CMK (cell line): ENCODE measurements around the gene SPINK1.
"Not testable (repeated sequence)": the region's sequence is repeated elsewhere in the genome, so short reads cannot be mapped to it uniquely, and the experiment has no call there.

ENCODE experiments used
- DNase-seq: peaks from one replicate; pipeline ENCODE4 v3.0.0-alpha.2; 2010; ENCODE audit warnings: low read depth

The SPINK1 gene

DNA sequence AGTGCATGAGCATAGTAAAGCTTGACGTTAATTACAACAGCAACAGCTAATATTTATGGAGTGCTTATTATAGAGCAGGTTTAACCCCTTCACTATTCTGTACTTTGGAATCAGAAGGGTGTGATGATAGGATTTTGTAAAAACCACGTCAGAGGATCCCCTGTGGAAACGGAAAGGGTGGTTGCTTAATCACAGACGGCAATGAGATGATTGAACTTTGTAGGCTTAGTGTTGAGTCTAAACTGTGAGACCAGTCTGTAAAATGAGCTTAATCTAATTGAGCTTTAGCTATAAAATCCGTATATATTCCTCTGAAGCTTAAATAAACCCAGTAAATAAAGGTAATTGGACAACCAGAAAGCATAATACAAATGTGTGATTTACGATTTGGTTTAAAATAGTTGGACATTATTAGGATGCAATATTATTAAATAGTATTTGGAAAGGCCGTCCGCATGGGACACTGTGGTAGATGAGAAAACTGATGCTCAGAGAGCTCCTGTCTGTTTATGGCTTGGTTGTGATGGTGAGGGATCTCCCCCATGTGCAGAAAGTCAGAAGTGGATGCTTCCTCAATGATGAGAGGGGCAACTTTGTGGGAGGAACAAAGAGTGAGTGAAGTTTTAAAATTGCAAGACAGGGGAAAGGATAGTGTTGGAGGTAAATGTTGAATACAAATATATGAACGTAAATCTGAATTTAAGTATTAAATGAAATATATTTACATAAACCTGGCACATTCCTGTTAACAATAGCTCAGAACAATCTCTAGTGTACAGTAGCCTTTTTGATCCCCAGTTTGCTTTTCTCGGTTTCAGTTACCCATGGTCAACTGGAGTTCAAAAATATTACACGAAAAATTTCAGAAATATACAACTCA, 23.7 kb upstream of the SPINK1 start:
- DNase-seq = no peak

- no peak for DNase-seq
Measured at GRCh38 chr5:147854331-147854730, 22.9 kb upstream of the SPINK1 start.

DNA sequence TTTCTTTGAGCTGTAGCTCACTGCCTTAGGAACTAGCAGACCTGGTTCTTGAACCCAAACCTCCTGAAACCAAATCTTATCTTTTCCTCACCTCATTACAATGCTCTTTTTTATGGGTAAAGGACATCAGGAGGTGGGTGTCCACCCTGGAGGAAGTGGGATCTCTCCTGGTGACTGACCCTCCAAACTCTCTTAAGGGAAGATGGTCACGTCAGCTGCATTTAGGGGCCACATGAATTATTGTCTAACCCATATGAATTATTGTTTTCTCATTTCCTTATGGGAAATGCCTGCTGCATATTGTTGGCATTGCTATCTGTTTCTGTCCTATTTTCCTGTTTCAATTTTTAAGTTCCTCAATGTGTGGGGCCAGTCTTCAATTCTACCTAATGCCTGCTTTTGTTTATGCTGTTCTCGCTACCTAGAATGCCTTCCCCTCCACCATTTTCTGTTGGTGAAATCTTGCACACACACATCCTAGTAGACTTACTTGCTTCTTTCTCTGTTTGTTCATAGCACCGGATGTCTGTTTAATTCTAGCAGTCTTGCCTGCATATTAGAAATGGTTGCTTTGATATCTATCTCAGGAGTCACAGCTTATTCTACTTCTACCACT, 22.0 kb upstream of the SPINK1 start:
- DNase-seq = no peak

DNA sequence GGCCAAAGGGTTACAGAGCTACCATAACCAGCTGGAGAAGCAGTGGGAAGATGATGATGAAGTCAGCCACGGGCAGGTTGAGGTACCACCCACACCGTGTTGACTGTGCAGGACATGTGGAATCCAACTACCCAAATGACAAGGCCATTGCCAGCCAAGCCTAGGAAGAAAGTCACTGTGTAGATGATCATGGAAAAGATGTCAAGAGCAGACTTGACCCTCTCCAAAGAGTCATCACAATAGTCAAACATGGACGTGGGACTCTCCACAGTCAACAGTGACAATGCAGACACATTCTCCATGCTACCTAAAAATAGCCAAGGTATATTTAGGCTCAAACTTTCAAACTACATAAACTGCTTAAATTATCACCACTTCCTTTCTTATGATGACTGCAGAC, 20.9 kb upstream of the SPINK1 start:
- DNase-seq = no peak

GRCh38 chr5:147851578-147851977, 20.1 kb upstream of the SPINK1 start:
- no peak for DNase-seq

- no peak for DNase-seq
Measured at GRCh38 chr5:147849226-147849625, 17.8 kb upstream of the SPINK1 start.

- DNase-seq = no peak
Measured at GRCh38 chr5:147845618-147846017, 14.1 kb upstream of the SPINK1 start.

- DNase-seq = no peak
Measured at GRCh38 chr5:147844846-147845245, 13.4 kb upstream of the SPINK1 start.

- DNase-seq = no peak
Measured at GRCh38 chr5:147842869-147843268, 11.4 kb upstream of the SPINK1 start.

DNA sequence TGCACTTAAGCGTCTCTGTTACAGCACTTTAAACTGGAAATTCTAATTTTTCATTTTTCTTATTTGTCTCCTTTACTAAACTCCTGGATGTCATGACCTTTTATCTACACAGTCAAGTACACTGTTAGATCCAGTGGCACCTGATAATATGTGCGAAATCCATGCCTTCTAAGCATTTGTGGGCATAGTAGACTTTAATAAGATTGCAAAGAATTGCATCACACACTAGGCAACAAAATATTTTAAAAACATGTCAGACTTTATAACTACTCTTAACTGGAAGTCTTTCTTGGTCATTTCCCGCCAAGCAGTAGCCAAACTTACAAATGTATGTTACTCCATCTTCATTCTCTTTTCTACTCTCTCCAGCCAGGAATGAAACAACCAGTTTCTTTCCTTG, 5.0 kb upstream of the SPINK1 start:
- no peak for DNase-seq

- no peak for DNase-seq
Measured at GRCh38 chr5:147835386-147835798, 3.9 kb upstream of the SPINK1 start.

- no peak for DNase-seq
Measured at GRCh38 chr5:147832541-147832940, 1.1 kb upstream of the SPINK1 start.

DNA sequence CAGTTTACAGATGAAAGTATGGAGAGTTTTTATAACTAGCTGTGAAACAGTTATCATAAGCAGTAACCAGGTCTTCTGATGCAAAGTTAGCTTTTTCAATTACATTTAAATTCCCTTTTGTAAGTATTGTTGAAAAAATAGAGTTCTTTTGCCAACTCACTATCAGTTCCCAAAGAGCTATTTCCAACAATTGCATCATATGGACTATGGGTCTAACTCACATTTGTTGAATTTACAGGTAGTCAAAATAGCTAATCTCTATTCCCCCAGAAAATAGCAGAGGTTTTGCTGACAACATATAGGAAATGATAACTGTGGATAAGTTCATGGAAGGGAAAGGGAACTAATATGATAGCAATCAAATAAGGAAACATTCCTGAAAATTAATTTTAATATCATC, 1.4 kb downstream of the SPINK1 start:
- no peak for DNase-seq

- not testable (repeated sequence) for DNase-seq
Measured at GRCh38 chr5:147827017-147827416, 4.5 kb downstream of the SPINK1 start.

- DNase-seq = no peak
Measured at GRCh38 chr5:147826361-147826760, 5.1 kb downstream of the SPINK1 start.

- DNase-seq = no peak
Measured at GRCh38 chr5:147822686-147823491, 8.6 kb downstream of the SPINK1 start.

DNA sequence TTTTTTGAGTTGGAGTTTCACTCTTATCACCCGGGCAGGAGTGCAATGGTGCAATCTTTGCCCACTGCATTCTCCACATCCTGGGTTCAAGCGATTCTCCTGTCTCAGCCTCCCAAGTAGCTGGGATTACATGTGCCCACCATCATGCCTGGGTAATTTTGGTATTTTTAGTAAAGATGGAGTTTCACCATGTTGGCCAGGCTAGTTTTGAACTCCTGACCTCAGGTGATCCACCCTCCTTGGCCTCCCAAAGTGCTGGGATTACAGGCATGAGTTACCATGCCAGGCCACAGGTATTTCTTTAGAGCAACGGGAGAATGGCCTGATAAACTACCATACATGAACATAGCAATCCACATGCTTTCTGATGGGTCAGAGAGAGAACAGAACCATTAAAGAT, 9.2 kb downstream of the SPINK1 start:
- DNase-seq = not testable (repeated sequence)

DNA sequence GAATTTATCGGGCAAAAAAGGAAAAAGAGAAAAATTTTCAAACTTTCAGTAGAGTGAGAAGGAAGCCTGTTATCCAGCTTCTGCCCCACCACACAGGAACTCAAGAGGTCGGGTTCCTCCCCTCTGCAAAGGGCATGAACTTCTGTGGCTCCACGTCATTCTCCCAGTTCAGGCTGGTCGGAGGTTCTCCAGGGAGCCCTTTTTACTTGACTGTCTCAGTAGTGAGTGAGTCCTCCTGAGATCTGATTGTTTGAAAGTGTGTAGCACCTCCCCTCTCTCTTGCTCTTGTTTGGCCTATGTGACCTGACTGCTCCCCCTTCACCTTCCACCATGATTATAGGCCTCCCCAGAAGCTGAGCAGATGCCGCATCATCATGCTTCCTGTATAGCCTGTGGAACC, 9.7 kb downstream of the SPINK1 start:
- DNase-seq = no peak

DNA sequence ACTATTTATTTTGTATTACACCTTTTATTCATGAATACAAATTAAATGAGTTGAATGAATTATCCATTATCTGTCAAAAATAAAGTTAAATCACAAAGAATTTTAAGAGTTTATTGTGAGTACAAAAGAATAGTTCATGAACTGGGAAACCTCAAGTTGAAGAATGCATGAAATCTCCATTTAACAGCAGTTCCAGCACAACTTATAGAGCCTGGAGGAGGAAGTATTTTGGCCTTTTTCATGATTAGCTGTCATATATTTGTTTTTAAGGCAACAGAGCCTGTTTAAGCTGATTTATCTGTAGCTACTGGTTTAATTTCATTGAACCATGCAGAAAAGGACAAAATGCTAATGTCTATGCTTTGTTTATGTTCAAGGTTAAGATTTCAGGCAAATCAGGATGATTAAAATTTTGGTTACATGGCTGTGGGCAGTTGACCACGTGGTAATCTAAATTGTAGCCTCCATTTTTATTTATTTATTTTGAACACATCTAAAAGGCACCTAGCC, 12.2 kb downstream of the SPINK1 start:
- no peak for DNase-seq

DNA sequence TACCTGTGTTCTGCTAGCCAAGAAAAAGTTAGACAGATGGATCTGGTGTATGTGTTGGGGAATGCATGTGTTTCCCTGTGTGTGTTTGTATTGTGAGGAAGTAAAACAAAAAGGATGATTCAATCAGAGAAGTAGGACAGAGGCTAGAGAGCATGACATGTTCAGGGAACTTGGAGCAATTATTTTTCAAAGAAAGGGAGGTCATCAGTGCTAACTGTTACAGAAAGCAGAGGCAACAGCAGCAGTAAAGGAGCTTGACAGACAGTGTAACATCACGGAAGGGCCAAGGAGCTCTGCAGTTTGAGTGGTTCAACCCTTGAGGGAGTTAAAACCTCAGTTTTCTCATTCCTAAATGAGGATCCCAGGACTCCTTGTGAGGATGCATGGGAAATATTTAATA, 13.2 kb downstream of the SPINK1 start:
- no peak for DNase-seq

- no peak for DNase-seq
Measured at GRCh38 chr5:147813696-147814095, 17.8 kb downstream of the SPINK1 start.

DNA sequence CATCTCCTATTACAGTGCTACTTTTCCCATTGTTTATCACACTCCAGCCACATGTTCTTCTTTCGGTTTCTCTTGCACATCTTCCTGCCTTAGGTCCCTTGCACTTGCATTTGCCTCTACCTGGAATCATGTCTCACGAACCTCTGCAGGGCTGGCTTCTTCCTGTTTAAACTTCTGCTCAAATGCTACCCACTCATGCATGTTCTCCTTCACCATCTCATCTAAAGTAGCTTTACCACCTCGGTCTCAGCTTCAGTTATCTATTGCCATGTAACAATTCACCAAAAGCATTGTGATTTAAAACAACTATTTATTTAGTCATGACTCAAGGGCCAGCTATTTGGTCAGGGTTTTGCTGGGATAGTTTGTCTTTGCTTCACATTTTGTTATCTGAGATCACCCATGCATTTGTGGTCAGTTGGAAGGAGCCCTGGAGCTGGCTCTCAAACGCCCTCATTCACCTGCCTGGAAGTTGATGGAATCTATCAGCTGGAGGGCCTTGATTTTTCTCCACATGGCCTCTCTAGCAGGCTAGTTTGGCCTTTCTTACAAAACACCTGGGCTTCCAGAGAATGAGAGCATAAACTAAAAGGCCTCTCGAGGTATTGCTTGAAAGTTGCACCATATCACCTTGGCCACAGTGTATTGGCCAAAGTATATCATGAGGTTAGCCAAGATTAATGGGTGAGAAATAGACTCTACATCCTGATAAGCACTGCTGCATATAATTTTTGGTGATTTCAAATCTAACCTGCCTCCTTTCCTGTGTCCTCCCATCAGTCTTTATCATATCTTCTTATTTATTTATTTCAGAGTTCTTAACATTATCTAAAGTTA, 21.4 kb downstream of the SPINK1 start:
- no peak for DNase-seq
